HG02642 (cell line): ENCODE data around the gene BNIP1.
"Not testable (repeated sequence)": the region's sequence is repeated elsewhere in the genome, so short reads cannot be mapped to it uniquely, and the experiment has no call there.

ENCODE experiments used
- ATAC-seq: cut with Tn5 transposase; IDR thresholded peaks from one replicate; pipeline ENCODE4 v1.9.1; 2021; ENCODE audit warnings: mild to moderate bottlenecking; ENCODE audit not compliant: unreplicated experiment, poor library complexity

Gene BNIP1

DNA sequence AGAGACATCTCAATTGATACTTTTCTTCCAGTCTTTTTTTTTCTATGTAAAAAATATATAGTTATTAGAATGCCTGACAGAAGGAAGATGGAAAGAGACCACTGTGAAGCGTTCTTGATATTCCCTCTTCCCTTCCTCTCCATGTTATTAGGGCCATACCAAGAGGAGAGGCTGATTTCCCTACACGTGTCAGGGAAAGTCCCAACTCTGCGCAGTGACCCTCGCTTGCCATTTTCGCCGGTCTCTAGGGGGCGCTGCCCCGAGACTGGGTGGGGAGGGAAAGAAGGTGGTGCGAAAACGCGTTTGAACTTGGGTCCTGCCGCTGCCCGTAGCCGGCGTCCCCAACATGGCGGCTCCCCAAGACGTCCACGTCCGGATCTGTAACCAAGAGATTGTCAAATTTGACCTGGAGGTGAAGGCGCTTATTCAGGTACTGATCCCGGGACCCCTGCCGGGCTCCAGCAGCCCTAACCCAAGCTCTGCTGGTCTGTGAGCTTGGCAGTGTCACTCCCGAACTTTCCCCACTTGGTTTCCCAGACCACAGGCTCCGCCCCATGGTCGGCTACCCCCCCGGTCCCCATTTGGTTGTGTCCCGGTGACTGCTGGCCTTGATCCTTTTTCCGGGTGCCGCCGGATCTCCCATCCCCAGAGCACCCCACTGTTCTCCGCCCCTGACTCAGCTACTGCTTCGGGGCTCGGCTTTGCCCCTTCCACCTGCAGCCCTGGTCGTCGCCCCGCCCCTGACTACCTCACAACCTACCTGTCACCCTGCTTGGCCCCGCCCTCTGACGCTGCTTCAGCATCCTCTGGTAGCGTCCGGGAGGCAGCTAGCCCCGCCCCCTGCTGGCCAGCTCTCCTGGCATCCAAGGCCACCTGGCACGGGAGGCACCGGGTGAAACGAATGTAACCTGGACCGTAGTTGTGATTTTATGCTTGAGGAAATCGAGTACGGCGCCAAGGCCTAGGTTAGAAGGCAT lies at the start of gene BNIP1:
Gene BNIP1, plus strand, starts transcription at position 332 of the 977 bp plus-strand sequence. Its CDS starts 15 bp downstream, at position 347.
- peak; percentile 92 for ATAC-seq

GRCh38 chr5:173098787-173099186 lies 45.5 kb upstream of the BNIP1 start:
- ATAC-seq, result no peak

GRCh38 chr5:173099461-173099860 lies 44.9 kb upstream of the BNIP1 start:
- no peak for ATAC-seq

DNA sequence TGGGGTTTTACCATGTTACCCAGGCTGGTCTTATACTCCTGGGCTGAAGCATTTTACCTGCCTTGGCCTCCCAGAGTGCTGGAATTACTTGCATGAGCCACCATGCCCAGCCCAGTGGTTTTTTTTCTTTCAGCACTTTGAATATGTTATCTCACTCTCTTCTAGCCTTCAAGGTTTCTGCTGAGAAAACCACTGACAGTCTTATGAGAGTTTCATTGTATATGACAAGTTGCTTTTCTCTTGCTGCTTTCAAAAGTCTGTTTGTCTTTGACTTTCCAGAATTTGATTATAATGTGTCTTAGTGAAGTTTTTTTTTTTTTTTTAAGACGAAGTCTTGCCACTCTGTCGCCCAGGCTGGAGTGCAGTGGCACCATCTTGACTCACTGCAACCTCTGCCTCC lies 43.1 kb upstream of the BNIP1 start:
- no peak for ATAC-seq

GRCh38 chr5:173103411-173103810 lies 40.9 kb upstream of the BNIP1 start:
- no peak for ATAC-seq

DNA sequence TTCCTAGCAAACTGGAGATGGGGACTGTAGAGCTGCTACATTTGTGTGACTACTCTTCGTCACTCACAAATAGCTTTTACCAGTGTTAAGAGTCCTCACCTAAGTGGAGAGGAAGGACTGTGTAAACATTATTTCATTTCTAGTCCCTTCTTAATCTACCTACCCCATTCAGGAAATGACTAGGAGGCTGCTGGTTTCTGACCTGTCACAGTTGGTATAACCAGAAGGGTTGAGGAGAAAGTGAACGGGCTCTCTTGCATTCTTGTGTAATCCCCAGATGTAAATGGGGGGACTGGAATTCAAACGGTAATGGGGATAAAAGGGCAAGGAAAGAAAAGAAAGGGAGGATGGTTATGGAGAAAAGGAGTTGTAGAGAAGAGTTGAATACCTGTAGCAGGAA lies 35.4 kb upstream of the BNIP1 start:
- ATAC-seq, result no peak

GRCh38 chr5:173114536-173114935 lies 29.8 kb upstream of the BNIP1 start:
- no peak for ATAC-seq

DNA sequence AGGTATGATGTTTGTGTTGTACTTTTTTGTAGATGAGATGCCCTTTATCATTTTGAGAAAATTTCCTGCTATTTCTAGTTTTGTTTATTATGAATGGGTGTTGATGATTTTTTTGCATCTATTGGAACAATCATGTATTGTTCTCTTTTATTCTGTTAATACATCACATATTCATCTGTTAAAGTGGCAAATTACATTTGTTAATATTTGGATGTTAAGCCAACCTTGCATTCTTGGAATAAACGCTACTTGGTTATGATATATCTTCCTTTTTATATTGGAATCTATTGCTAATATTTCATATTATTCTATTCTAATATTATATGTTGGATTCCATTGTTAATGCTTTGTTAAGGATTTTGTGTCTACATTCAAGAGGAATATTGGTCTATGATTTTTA lies 24.6 kb upstream of the BNIP1 start:
- ATAC-seq, result no peak

- no peak for ATAC-seq
Observed at GRCh38 chr5:173123416-173123815, 20.9 kb upstream of the BNIP1 start.

GRCh38 chr5:173132166-173132565 lies 12.2 kb upstream of the BNIP1 start:
- ATAC-seq, result not testable (repeated sequence)

DNA sequence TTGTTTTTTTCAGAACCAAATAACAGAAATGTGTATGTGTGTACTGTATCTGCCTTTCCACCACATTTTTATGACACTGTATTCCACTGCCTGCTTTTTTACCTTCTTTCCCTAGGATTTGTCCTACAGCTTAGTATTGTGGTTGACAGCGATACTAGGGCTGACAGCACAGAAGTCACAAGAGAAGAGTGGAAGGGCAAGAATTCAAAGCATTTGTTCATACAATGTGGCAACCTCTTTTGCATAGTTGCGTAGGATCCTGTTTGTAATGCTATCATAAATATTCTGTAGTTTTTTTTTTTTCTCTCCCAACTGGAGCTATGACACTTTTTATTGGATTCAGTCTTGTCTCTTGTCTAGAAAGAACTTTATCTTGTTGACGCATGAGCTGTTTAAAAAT lies 5.6 kb upstream of the BNIP1 start:
- ATAC-seq, result no peak

DNA sequence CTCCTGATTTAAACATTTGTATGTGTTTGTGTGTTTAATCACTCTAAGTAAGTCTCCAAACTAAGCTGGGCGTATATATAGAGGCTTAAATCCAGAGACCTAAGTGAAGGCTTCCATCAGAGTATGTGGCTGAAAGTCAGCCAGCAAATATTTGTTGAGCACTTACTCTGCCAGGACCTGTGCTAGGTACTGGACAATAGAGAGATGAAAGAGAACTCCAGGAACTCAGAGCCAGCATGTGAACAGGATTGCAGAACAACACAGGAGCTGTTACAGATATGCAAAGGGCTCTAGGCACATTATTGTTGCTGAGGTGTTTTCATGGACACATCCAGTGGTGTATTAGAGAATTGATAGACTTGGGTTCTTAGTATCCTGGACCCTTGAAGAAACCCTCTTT lies 4.7 kb upstream of the BNIP1 start:
- ATAC-seq, result no peak

- ATAC-seq, result no peak
Observed at GRCh38 chr5:173140769-173141168, 3.6 kb upstream of the BNIP1 start.

GRCh38 chr5:173143567-173143966 lies 764 bp upstream of the BNIP1 start:
- no peak for ATAC-seq

- ATAC-seq, result no peak
Observed at GRCh38 chr5:173148354-173148753, 4.0 kb downstream of the BNIP1 start.

DNA sequence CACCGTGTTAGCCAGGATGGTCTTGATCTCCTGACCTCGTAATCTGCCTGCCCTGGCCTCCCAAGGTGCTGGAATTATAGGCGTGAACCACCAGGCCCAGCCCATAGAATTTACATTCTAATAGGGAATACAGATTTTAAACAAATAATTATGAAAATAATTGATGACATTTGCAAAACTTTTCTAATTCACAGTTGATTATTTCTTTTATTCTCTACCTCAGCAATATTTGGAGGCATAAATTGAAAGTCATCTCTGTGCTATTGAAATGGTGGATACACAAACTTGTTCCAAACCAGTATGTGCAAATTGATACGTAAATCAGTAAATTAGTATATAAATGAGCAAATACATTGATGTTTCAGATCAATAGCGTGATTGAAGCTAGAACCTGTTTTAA lies 8.2 kb downstream of the BNIP1 start:
- no peak for ATAC-seq

DNA sequence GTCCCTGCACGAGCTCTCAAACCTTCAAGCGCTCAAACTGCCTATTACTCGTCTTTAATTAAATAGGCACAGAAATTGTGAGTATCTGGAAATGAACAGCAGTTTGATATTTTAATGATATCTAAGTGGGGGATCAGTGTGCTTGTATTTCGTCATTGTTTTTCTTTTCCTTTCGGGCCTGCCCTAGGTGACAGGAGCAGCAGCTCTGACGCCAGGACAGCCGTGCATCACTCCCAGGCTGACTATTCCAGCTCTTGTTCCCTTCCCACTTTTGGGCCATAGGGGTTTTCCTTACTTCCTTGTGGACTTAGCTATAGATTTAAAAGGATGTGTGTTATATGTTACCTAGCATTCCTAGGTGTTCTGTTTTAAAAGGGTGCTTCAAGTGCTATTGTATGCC lies 9.5 kb downstream of the BNIP1 start:
- no peak for ATAC-seq

GRCh38 chr5:173154619-173155018 lies 10.3 kb downstream of the BNIP1 start:
- ATAC-seq, result not testable (repeated sequence)

GRCh38 chr5:173155912-173156311 lies 11.6 kb downstream of the BNIP1 start:
- no peak for ATAC-seq

GRCh38 chr5:173158366-173158765 lies 14.0 kb downstream of the BNIP1 start:
- ATAC-seq, result no peak

DNA sequence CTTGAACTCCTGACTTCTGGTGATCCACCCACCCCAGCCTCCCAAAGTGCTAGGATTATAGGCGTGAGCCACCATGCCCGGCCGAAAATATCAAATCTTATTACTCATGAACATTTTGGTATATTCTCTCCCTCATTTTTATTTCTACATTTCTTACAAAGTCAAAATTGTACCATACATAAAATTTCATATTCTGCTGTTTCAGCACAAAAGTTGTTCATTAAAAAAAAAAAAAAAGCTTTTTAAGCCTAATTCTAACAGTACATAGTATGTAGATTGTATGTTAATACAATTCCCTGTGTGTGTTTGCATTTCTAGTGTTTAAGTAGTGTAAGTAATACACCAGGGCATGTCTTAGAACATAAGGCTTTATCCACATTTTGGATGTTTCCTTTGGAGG lies 14.9 kb downstream of the BNIP1 start:
- ATAC-seq, result no peak

DNA sequence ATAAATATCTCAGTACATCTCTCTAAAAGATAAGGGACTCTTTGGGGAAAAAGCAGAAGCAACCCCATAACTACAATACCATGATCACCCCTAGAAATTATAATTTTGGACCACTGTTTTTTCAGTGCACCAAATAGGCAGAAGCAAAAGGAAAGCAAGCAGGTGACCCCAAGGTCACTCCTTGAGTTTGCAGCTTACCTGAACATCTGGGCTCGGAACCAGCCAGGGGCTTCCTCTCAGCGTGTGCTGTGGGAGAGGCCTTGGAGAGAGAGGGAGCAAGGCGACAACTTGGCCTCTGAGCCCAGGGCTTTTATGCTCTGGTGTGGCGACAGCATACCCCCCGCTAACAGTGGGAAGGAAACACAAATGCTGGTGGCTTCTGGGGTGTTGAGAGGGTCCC lies 16.8 kb downstream of the BNIP1 start:
- ATAC-seq, result no peak
